B cell (primary cell): Measurements from ENCODE around the gene ARHGDIB.

Source experiments
- CTCF ChIP-seq: fragments of 200-600 bp; IDR thresholded peaks from one replicate; pipeline ENCODE4 v1.8.0; 2022; ENCODE audit warnings: antibody characterized with exemption, mild to moderate bottlenecking
- EZH2 ChIP-seq: IDR thresholded peaks from 2 replicates; pipeline ENCODE4 v1.6.1; 2012; ENCODE audit warnings: borderline replicate concordance, low read depth, mild to moderate bottlenecking, moderate library complexity, low read length; ENCODE audit not compliant: insufficient read depth, poor library complexity, severe bottlenecking

GRCh38 chr12:14903386-14904098 lies 57.9 kb downstream of the ARHGDIB start:
- TF ChIP-seq CTCF = no peak
- TF ChIP-seq EZH2 = no peak
